ENCODE measurements around the gene TRMT61B. TPM values are rescaled to one million over a fixed set of nuclear protein-coding genes. Genes with fewer than 3 reads are reported as not detected.

The TRMT61B gene
- total and polyA plus RNA-seq, 9 of the 15 experiments (the other 6 are each of a cell fraction or from before 2014, with no cell fraction given) = 13.2 to 28.3 (median 19.5) TPM

GRCh38 chr2:28821295-28821958, 48.7 kb downstream of the TRMT61B start (continued):
- TF ChIP-seq JUND (IDR thresholded peaks at IDR 0.05; ENCODE audit: borderline replicate concordance, low read depth, low read length) (0 out of 2 replicates have a peak, but pooled peaks have one; percentile 15), JUND (tag; IDR thresholded peaks at IDR 0.05; ENCODE audit: borderline replicate concordance, low read depth, low read length) (no peak)

- TF ChIP-seq ZNF79 (CRISPR knock-in tag; IDR thresholded peaks at IDR 0.05; ENCODE audit: low read depth) = no peak
- no peak for TF ChIP-seq ZNF140 (CRISPR knock-in tag; IDR thresholded peaks at IDR 0.05)
- no peak for TF ChIP-seq E4F1 (CRISPR knock-in tag; IDR thresholded peaks at IDR 0.05; ENCODE audit: borderline replicate concordance)
- no peak for TF ChIP-seq TFE3 (CRISPR knock-in tag; IDR thresholded peaks at IDR 0.05)
- no peak for TF ChIP-seq FOXJ3 (CRISPR knock-in tag; IDR thresholded peaks at IDR 0.05)
- Histone ChIP-seq H3K4me1 (replicated peaks in 1 of 2; ENCODE audit: control insufficient read depth in 2 of 2, insufficient read depth in 2 of 2, low read length in 2 of 2) (no peaks in the 10 kb centered on the region), H3K27ac (ENCODE audit: extremely low read depth, low read depth, low read length) (no peak overlapping the region), H3K79me2 (ENCODE audit: control insufficient read depth, insufficient read depth, low read length) (no peaks in the 10 kb centered on the region), H3K9ac (ENCODE audit: insufficient read depth in 1 of 2, low read depth in 2 of 2, low read length in 2 of 2) (no peak overlapping the region), H3K27me3 (ENCODE audit: control insufficient read depth in 2 of 2, insufficient read depth in 2 of 2, low read length in 2 of 2) (no peaks in the 10 kb centered on the region; a peak in 1 of 5 replicates), H3K4me2 (ENCODE audit: insufficient read depth, low read length) (no peak overlapping the region), H4K20me1 (replicated peaks; ENCODE audit: control insufficient read depth, insufficient read depth, low read length) (no peaks in the 10 kb centered on the region), H3K36me3 (ENCODE audit: control insufficient read depth, insufficient read depth, low read length) (no peaks in the 10 kb centered on the region), H3K9me3 (replicated peaks; ENCODE audit: control insufficient read depth, insufficient read depth, low read depth, low read length) (no peaks in the 10 kb centered on the region), H2AFZ (ENCODE audit: low read depth, low read length) (no peak overlapping the region), H3K4me3 (no peak overlapping the region), H3K9me1 (ENCODE audit: control insufficient read depth, insufficient read depth, low read length) (no peaks in the 10 kb centered on the region)
- intact Hi-C loops (cut with micrococcal nuclease) (loop anchor here (5.0 kb wide), 1 partner anchor 251 kb away; no protein-coding TSS in a partner anchor), in situ Hi-C loops (cut with MboI) (no loop called here)
- no TSS peak for BruUV-seq (replicated peaks)
- CTCF ChIA-PET (ENCODE audit: low intra/inter-chr PET ratio) = no interaction called here
- ATAC-seq (no peak), DNase-seq (ENCODE audit: extremely low read depth in 1 of 4, low spot score in 3 of 4) (no peak), FAIRE-seq (no peak)
- POLR2A ChIA-PET = interaction anchor here (0.6 kb wide), 1 partner anchor 562 kb away, joined by 3 read pairs; no protein-coding TSS in a partner anchor
- 6% methylated on average over 3 of the region's 3 CpGs for WGBS (ENCODE audit: insufficient coverage, low coverage, missing lambda C conversion rate)
These were observed 52.1 kb downstream of the TRMT61B start for GRCh38 chr2:28818053-28818452.
